GM12878 (cell line): ENCODE measurements around the gene FHL2. TPM values are rescaled to one million over a fixed set of nuclear protein-coding genes. Genes with fewer than 3 reads are reported as not detected.

ENCODE experiments used
- ATAC-seq: fragments of 200-7000 bp; cut with Tn5 transposase; 3 replicates; pipeline ENCODE4 v1.9.1; 2020; ENCODE audit warnings: mild to moderate bottlenecking, moderate library complexity
- BruUV-seq: library from RNA; stranded (reverse); fragments of 400-500 nt; replicated peaks from 2 replicates; lab custom pipeline; 2021; lab: Mats Ljungman, UMichigan
- CTCF ChIA-PET: fragments of 300-600 bp; sonication (Branson Sonifier 250); formaldehyde crosslinking; extraction: SDS; loops from one replicate; lab custom pipeline; 2021; ENCODE audit warnings: inconsistent platforms; lab: Yijun Ruan, JAX
- POLR2A ChIA-PET: fragments of 350-600 bp; formaldehyde crosslinking; extraction: SDS; loops from one replicate; lab custom pipeline; 2021; ENCODE audit warnings: inconsistent platforms; lab: Charles Lee
- RAD21 ChIA-PET: fragments of 300-600 bp; sonication (Branson Sonifier 250); formaldehyde crosslinking; loops from one replicate; lab custom pipeline; 2023; ENCODE audit warnings: antibody characterized with exemption; ENCODE audit not compliant: unreplicated experiment; lab: Charles Lee
- SMC1A ChIA-PET: fragments of 300-600 bp; sonication (Branson Sonifier 250); formaldehyde crosslinking; loops from one replicate; lab custom pipeline; 2023; ENCODE audit not compliant: unreplicated experiment, uncharacterized antibody; lab: Charles Lee
- DNase-seq: peaks from one replicate; pipeline ENCODE4 v3.0.0-alpha.2; 2011; ENCODE audit warnings: low read depth, low spot score
- FAIRE-seq: peaks from 3 replicates; lab custom pipeline; 2011; peaks lifted over from hg19 to GRCh38; lab: Jason Lieb, UNC
- H2AFZ ChIP-seq: 2 replicates; pipeline ENCODE4 v1.6.0; 2011; ENCODE audit warnings: low read depth, low read length, control low read depth; ENCODE audit not compliant: control insufficient read depth
- H3K27ac ChIP-seq: 2 replicates; pipeline ENCODE4 v1.5.1; 2011; ENCODE audit warnings: control low read depth; ENCODE audit not compliant: control insufficient read depth, insufficient read depth
- H3K27me3 ChIP-seq, 2 experiments: replicated peaks in 1 of 2; 2 replicates each; pipeline versions ENCODE4 v1.6.0 to v1.6.1; 2011; ENCODE audit warnings: low read length in 1 of 2; ENCODE audit not compliant: control insufficient read depth in 2 of 2, insufficient read depth in 2 of 2
- H3K36me3 ChIP-seq, 2 experiments: 2 replicates each; pipeline ENCODE4 v1.5.1; 2011; ENCODE audit warnings: low read length in 1 of 2; ENCODE audit not compliant: control insufficient read depth in 2 of 2, insufficient read depth in 2 of 2
- H3K4me1 ChIP-seq: 2 replicates; pipeline ENCODE4 v1.6.1; 2011; ENCODE audit warnings: mild to moderate bottlenecking, low read length, moderate library complexity, mixed read lengths; ENCODE audit not compliant: control insufficient read depth, insufficient read depth
- H3K4me2 ChIP-seq: 2 replicates; pipeline ENCODE4 v1.6.0; 2011; ENCODE audit warnings: control low read depth; ENCODE audit not compliant: control insufficient read depth, insufficient read depth
- H3K4me3 ChIP-seq: fragments of 200-600 bp; sonication (generic); 2 replicates; pipeline ENCODE4 v1.5.1; 2016
- H3K79me2 ChIP-seq: 2 replicates; pipeline ENCODE4 v1.6.0; 2011; ENCODE audit warnings: low read length; ENCODE audit not compliant: control insufficient read depth, insufficient read depth
- H3K9ac ChIP-seq: 2 replicates; pipeline ENCODE4 v1.8.0; 2011; ENCODE audit warnings: low read length, control low read depth, mixed read lengths; ENCODE audit not compliant: control insufficient read depth, insufficient read depth
- H3K9me3 ChIP-seq: replicated peaks from 3 replicates; pipeline ENCODE4 v1.5.1; 2011; ENCODE audit warnings: mild to moderate bottlenecking, low read length; ENCODE audit not compliant: control insufficient read depth, insufficient read depth
- H4K20me1 ChIP-seq: 2 replicates; pipeline ENCODE4 v1.6.0; 2011; ENCODE audit not compliant: control insufficient read depth, insufficient read depth
- ATF7 ChIP-seq: fragments of 450-650 bp; IDR thresholded peaks from 2 replicates; pipeline ENCODE4 v1.6.1; 2016; ENCODE audit warnings: low read depth, mild to moderate bottlenecking
- BCL11A ChIP-seq: IDR thresholded peaks from 2 replicates; pipeline ENCODE4 v1.6.1; 2011; ENCODE audit warnings: low read depth, low read length
- CBX5 ChIP-seq: sonication (generic); IDR thresholded peaks from 2 replicates; pipeline ENCODE4 v1.6.1; 2016; ENCODE audit warnings: low read depth, moderate library complexity, mild to moderate bottlenecking, inconsistent platforms
- ETV6 ChIP-seq, 2 experiments: fragments of 450-650 bp in 1 of 2; IDR thresholded peaks in 1 of 2; conservative IDR thresholded peaks in 1 of 2; 2 replicates each; pipeline ENCODE4 v1.6.1; 2014; ENCODE audit warnings: antibody characterized with exemption in 1 of 2, borderline replicate concordance in 1 of 2, low read depth in 1 of 2, mild to moderate bottlenecking in 1 of 2, moderate library complexity in 1 of 2
- HDAC6 ChIP-seq: fragments of 200-600 bp; sonication (generic); IDR thresholded peaks from one replicate; pipeline ENCODE4 v1.8.0; 2017; ENCODE audit warnings: antibody characterized with exemption; ENCODE audit not compliant: unreplicated experiment
- IKZF1 ChIP-seq: fragments of 450-650 bp; conservative IDR thresholded peaks from 2 replicates; pipeline ENCODE4 v1.6.1; 2017; ENCODE audit warnings: antibody characterized with exemption, mild to moderate bottlenecking
- IKZF2 ChIP-seq, 2 experiments: fragments of 450-650 bp; IDR thresholded peaks; 2 replicates each; pipeline ENCODE4 v1.6.1; 2017; ENCODE audit warnings: mild to moderate bottlenecking in 2 of 2, moderate library complexity in 2 of 2
- MTA2 ChIP-seq: fragments of 450-650 bp; IDR thresholded peaks from 2 replicates; pipeline ENCODE4 v1.6.1; 2016; ENCODE audit warnings: low read depth, mild to moderate bottlenecking, moderate library complexity
- MXI1 ChIP-seq: fragments of 150-350 bp; IDR thresholded peaks from 2 replicates; pipeline ENCODE4 v1.6.1; 2011; ENCODE audit warnings: low read depth, mild to moderate bottlenecking, inconsistent platforms, low read length, improper control_type of control experiment
- NBN ChIP-seq: fragments of 450-650 bp; IDR thresholded peaks from 2 replicates; pipeline ENCODE4 v1.6.1; 2016
- POLR2AphosphoS5 ChIP-seq: IDR thresholded peaks from 2 replicates; pipeline ENCODE4 v1.6.1; 2011; ENCODE audit warnings: mild to moderate bottlenecking, low read length, inconsistent platforms
- RAD21 ChIP-seq: IDR thresholded peaks from 2 replicates; pipeline ENCODE4 v1.6.1; 2011; ENCODE audit warnings: mild to moderate bottlenecking, low read depth, low read length, moderate library complexity; ENCODE audit not compliant: insufficient read depth
- RCOR1 ChIP-seq: conservative IDR thresholded peaks from 2 replicates; pipeline ENCODE4 v1.6.1; 2012; ENCODE audit warnings: low read depth, low read length, improper control_type of control experiment
- TBL1XR1 ChIP-seq: IDR thresholded peaks from 2 replicates; pipeline ENCODE4 v1.6.1; 2012; ENCODE audit warnings: low read depth, low read length, improper control_type of control experiment
- TCF3 ChIP-seq: IDR thresholded peaks from 2 replicates; pipeline ENCODE4 v1.6.1; 2012; ENCODE audit warnings: low read depth, mild to moderate bottlenecking, low read length, borderline replicate concordance; ENCODE audit not compliant: insufficient read depth
- ZNF217 ChIP-seq: fragments of 450-650 bp; IDR thresholded peaks from 2 replicates; pipeline ENCODE4 v1.6.1; 2017; ENCODE audit warnings: antibody characterized with exemption, mild to moderate bottlenecking
- ZNF274 ChIP-seq: IDR thresholded peaks from one replicate; pipeline ENCODE4 v1.8.0; 2011; ENCODE audit not compliant: insufficient read length, insufficient read depth
- WGBS: methylation state at CpG from one replicate; pipeline ENCODE4 v1.1.6; 2016; ENCODE audit warnings: low lambda C conversion rate; ENCODE audit not compliant: insufficient replicate concordance, insufficient coverage; ENCODE audit errors: missing lambda C conversion rate; 5-methylcytosine and 5-hydroxymethylcytosine counted together
- in situ Hi-C: fragments of 300-500 bp; cut with MboI; formaldehyde crosslinking; loops from 9 replicates; pipeline ENCODE4 v1.14.3; 2018; ENCODE audit warnings: mixed read lengths
- intact Hi-C: fragments of 100-400 bp; cut with micrococcal nuclease; formaldehyde crosslinking; loops from one replicate; pipeline ENCODE4 v1.14.2; 2022; ENCODE audit not compliant: unreplicated experiment
- polyA plus RNA-seq, 11 experiments: library from polyadenylated mRNA; depleted of rRNA in 4 of 11; unstranded in 6 of 11; stranded (reverse) in 5 of 11; fragments of >200 nt; fragmentation: Nextera tagmentation in 4 of 11; fragmentation: Illumina TruSeq in 1 of 11; extraction: Ambion mirVana in 4 of 11; extraction: Trizol in 1 of 11; gene quantifications; 1 replicate in 1 of 11; 2 replicates in 10 of 11; pipeline versions ENCODE4 v1.2.1 to v1.2.3, GENCODE V29; 2011 to 2016; ENCODE audit warnings: inconsistent platforms in 2 of 11, missing spikeins in 2 of 11, low read depth in 1 of 11
- total RNA-seq, 4 experiments: library from RNA; depleted of rRNA in 3 of 4; stranded (reverse); fragments of >200 nt in 3 of 4; fragmentation: Illumina TruSeq in 1 of 4; extraction: Trizol in 1 of 4; gene quantifications; 2 replicates each; pipeline versions ENCODE4 v1.2.1 to v1.2.3, GENCODE V29; 2013 to 2021
- TF ChIP-seq, protein P1 (sequence below): fragments of 150-350 bp; IDR thresholded peaks from 2 replicates; pipeline ENCODE4 v1.6.1; 2014; ENCODE audit warnings: mild to moderate bottlenecking, low read depth, low read length
- TF ChIP-seq, protein P2 (sequence below): IDR thresholded peaks from 2 replicates; pipeline ENCODE4 v1.6.1; 2011; ENCODE audit warnings: low read depth, low read length, improper control_type of control experiment, borderline replicate concordance

Gene FHL2
- total and polyA plus RNA-seq, 10 of the 15 experiments (the other 5 are each of a cell fraction or from before 2014, with no cell fraction given), result 2.2 to 9.9 (median 4.5) TPM

DNA sequence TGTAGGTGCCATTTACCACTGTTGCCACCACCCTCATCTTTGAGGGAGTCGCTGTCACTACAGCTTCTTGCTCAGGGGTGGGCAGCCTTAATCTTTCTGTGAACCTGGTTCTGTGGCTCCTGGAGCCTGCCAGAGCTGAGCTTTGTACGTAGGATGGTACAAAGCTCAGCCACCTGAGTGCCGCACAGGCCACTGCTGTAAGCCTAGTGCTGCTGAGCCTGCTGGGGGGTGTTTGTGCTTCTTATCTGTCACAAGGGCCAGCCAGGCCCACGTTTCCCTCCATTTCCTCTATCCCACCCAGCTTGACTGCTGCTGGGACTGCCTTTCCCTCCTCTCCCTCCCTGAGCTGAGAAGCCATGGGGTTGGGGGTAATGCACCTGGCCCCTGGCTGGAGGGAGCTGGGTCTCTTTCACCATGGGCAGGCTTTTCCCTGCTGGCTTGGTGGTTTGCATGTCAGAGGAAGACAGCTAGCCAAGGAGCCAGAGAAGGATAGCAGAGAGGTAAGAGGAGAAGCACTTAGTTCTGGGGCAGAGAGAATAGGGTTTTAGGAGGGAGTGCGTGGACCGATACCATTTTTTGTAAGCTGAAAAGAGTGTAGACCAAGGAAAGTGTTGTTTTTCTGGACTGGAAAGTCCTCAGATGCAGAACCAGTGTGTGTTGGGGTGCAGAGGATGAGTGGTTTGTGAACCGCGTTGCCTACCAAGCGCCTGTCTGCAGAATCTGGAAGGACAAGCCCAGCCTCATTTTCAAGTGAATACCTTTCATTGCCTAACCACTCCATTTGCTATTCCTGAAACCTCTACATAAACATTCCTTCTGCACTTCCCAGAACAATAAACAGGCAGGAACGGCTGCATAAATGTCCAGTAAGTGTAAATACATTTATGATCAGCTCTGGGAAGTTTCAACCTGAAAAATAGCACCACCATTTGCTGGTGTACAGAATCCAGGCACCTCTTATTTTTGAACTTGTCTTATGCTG is 45.1 kb upstream of the FHL2 start:
- ATAC-seq, result no peak
- no peak for DNase-seq
- TF ChIP-seq MXI1 (no peak), IKZF1 (no peak), RAD21 (no peak), ZNF217 (no peak), MTA2 (no peak), TCF3 (no peak), HDAC6 (no peak), ZNF274 (no peak), IKZF2 (IDR thresholded peaks at IDR 0.05) (no peak), CBX5 (no peak), NBN (no peak), TBL1XR1 (no peak), RCOR1 (no peak), ETV6 (conservative IDR thresholded peaks at IDR 0.05 in 1 of 2, IDR thresholded peaks at IDR 0.05 in 1 of 2; ENCODE audit: borderline replicate concordance in 1 of 2, low read depth in 1 of 2) (no peak), ATF7 (no peak), BCL11A (no peak), POLR2AphosphoS5 (no peak)
- TF ChIP-seq, protein P1, sequence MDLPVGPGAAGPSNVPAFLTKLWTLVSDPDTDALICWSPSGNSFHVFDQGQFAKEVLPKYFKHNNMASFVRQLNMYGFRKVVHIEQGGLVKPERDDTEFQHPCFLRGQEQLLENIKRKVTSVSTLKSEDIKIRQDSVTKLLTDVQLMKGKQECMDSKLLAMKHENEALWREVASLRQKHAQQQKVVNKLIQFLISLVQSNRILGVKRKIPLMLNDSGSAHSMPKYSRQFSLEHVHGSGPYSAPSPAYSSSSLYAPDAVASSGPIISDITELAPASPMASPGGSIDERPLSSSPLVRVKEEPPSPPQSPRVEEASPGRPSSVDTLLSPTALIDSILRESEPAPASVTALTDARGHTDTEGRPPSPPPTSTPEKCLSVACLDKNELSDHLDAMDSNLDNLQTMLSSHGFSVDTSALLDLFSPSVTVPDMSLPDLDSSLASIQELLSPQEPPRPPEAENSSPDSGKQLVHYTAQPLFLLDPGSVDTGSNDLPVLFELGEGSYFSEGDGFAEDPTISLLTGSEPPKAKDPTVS, result no peak
- TF ChIP-seq, protein P2, sequence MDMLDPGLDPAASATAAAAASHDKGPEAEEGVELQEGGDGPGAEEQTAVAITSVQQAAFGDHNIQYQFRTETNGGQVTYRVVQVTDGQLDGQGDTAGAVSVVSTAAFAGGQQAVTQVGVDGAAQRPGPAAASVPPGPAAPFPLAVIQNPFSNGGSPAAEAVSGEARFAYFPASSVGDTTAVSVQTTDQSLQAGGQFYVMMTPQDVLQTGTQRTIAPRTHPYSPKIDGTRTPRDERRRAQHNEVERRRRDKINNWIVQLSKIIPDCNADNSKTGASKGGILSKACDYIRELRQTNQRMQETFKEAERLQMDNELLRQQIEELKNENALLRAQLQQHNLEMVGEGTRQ, result no peak
- no peaks in the 10 kb centered on the region for H3K4me1 ChIP-seq
- intact Hi-C loops (no loop called here), in situ Hi-C loops (no loop called here)
- no peak for FAIRE-seq
- peaks cover 0 to 3% of the 10 kb centered on the region in 2 experiments; a peak in 2 of 4 replicates for H3K27me3 ChIP-seq
- H2AFZ ChIP-seq, result no peak overlapping the region
- WGBS, result 48% methylated on average over 10 of the region's 10 CpGs
- no peaks in the 10 kb centered on the region for H3K9me3 ChIP-seq
- ChIA-PET RAD21 (no interaction called here), CTCF (no interaction called here), SMC1A (no interaction called here), POLR2A (no interaction called here)
- no peaks in the 10 kb centered on the region for H3K79me2 ChIP-seq
- no peak overlapping the region for H3K4me2 ChIP-seq
- no peak overlapping the region for H3K4me3 ChIP-seq
- no peak overlapping the region for H3K27ac ChIP-seq
- H3K9ac ChIP-seq, result no peak overlapping the region
- H4K20me1 ChIP-seq, result no peaks in the 10 kb centered on the region
- H3K36me3 ChIP-seq, result no peaks in the 10 kb centered on the region
- BruUV-seq, result no TSS peak
